IMR-90 (cell line): ENCODE results near the gene ACAT2. TPM values are rescaled to one million over a fixed set of nuclear protein-coding genes. Genes with fewer than 3 reads are reported as not detected.

Experiments
- ATAC-seq: fragments of 200-7000 bp; cut with Tn5 transposase; 2 replicates; pipeline ENCODE4 v1.9.1; 2020; ENCODE audit warnings: low read depth, mild to moderate bottlenecking, moderate library complexity
- BruUV-seq: library from RNA; stranded (reverse); fragments of 400-500 nt; replicated peaks from 2 replicates; lab custom pipeline; 2021; lab: Mats Ljungman, UMichigan
- CTCF ChIA-PET: fragments of 300-600 bp; formaldehyde crosslinking; extraction: SDS; loops from one replicate; lab custom pipeline; 2021; ENCODE audit warnings: antibody characterized with exemption; lab: Yijun Ruan, JAX
- POLR2A ChIA-PET: fragments of 300-600 bp; sonication (Branson Sonifier 250); formaldehyde crosslinking; loops from one replicate; lab custom pipeline; 2022; ENCODE audit warnings: antibody characterized with exemption; ENCODE audit not compliant: unreplicated experiment; lab: Charles Lee
- DNase-seq: peaks from one replicate; pipeline ENCODE4 v3.0.0; 2013
- H2AFZ ChIP-seq: replicated peaks from 2 replicates; pipeline ENCODE3; 2013; ENCODE audit warnings: low read length, mild to moderate bottlenecking; ENCODE audit not compliant: poor library complexity
- H2AK5ac ChIP-seq: 2 replicates; pipeline ENCODE4 v1.6.1; 2013; ENCODE audit warnings: low read depth, low read length, inconsistent platforms
- H2AK9ac ChIP-seq: replicated peaks from 2 replicates; pipeline ENCODE3; 2013; ENCODE audit warnings: mild to moderate bottlenecking, low read depth, low read length, moderate library complexity; ENCODE audit not compliant: poor library complexity
- H2BK120ac ChIP-seq: 2 replicates; pipeline ENCODE4 v1.6.1; 2013; ENCODE audit warnings: low read depth, low read length, inconsistent platforms
- H2BK15ac ChIP-seq: 3 replicates; pipeline ENCODE4 v1.6.1; 2013; ENCODE audit warnings: low read depth, low read length, inconsistent platforms
- H2BK20ac ChIP-seq: 2 replicates; pipeline ENCODE4 v1.6.1; 2013; ENCODE audit warnings: low read depth, mild to moderate bottlenecking, inconsistent platforms, low read length, moderate library complexity
- H2BK5ac ChIP-seq: 2 replicates; pipeline ENCODE4 v1.6.1; 2013; ENCODE audit warnings: mild to moderate bottlenecking, low read depth, low read length, inconsistent platforms; ENCODE audit not compliant: poor library complexity, severe bottlenecking
- H3K14ac ChIP-seq: replicated peaks from 2 replicates; pipeline ENCODE4 v1.6.1; 2013; ENCODE audit warnings: low read depth, low read length, inconsistent platforms
- H3K18ac ChIP-seq: 2 replicates; pipeline ENCODE4 v1.6.1; 2013; ENCODE audit warnings: low read depth, low read length, control low read depth
- H3K23ac ChIP-seq: 2 replicates; pipeline ENCODE4 v1.6.1; 2013; ENCODE audit warnings: low read depth, low read length, inconsistent platforms
- H3K27ac ChIP-seq: 2 replicates; pipeline ENCODE4 v1.5.1; 2013; ENCODE audit warnings: mild to moderate bottlenecking, control low read depth, low read length; ENCODE audit not compliant: insufficient read depth
- H3K27me3 ChIP-seq: 2 replicates; pipeline ENCODE4 v1.6.1; 2013; ENCODE audit warnings: low read length; ENCODE audit not compliant: control insufficient read depth, insufficient read depth
- H3K36me3 ChIP-seq: 2 replicates; pipeline ENCODE4 v1.6.1; 2013; ENCODE audit warnings: low read length, mixed read lengths; ENCODE audit not compliant: control insufficient read depth, insufficient read depth
- H3K4ac ChIP-seq: 2 replicates; pipeline ENCODE4 v1.6.1; 2013; ENCODE audit warnings: low read depth, low read length, inconsistent platforms
- H3K4me1 ChIP-seq: 2 replicates; pipeline ENCODE4 v1.6.1; 2013; ENCODE audit warnings: low read length, mixed read lengths; ENCODE audit not compliant: control insufficient read depth, insufficient read depth
- H3K4me2 ChIP-seq: 2 replicates; pipeline ENCODE4 v1.6.1; 2013; ENCODE audit warnings: low read depth, mild to moderate bottlenecking, control low read depth, low read length, moderate library complexity
- H3K4me3 ChIP-seq: 2 replicates; pipeline ENCODE4 v1.5.1; 2013; ENCODE audit warnings: low read depth, mild to moderate bottlenecking, control low read depth, low read length, moderate library complexity; ENCODE audit not compliant: insufficient read depth
- H3K56ac ChIP-seq: 2 replicates; pipeline ENCODE4 v1.6.1; 2013; ENCODE audit warnings: low read length, inconsistent platforms; ENCODE audit not compliant: insufficient read depth; ENCODE audit errors: extremely low read depth
- H3K79me1 ChIP-seq, 2 experiments: 2 replicates each; pipeline ENCODE4 v1.6.1; 2013; ENCODE audit warnings: low read length in 2 of 2, inconsistent platforms in 1 of 2, low read depth in 1 of 2
- H3K9ac ChIP-seq: 2 replicates; pipeline ENCODE4 v1.6.1; 2013; ENCODE audit warnings: low read depth, low read length, control low read depth
- H3K9me1 ChIP-seq: 2 replicates; pipeline ENCODE4 v1.6.1; 2013; ENCODE audit warnings: low read length, inconsistent platforms; ENCODE audit not compliant: insufficient read depth
- H3K9me3 ChIP-seq: 2 replicates; pipeline ENCODE4 v1.6.1; 2013; ENCODE audit warnings: low read length; ENCODE audit not compliant: control insufficient read depth, insufficient read depth
- H4K20me1 ChIP-seq: 2 replicates; pipeline ENCODE4 v1.6.1; 2013; ENCODE audit warnings: low read length, inconsistent platforms; ENCODE audit not compliant: insufficient read depth
- H4K5ac ChIP-seq: 2 replicates; pipeline ENCODE4 v1.6.1; 2013; ENCODE audit warnings: mild to moderate bottlenecking, low read depth, low read length, control low read depth
- H4K8ac ChIP-seq, 2 experiments: 2 replicates each; pipeline ENCODE4 v1.6.1; 2013; ENCODE audit warnings: low read depth in 2 of 2, low read length in 2 of 2, control low read depth in 1 of 2, inconsistent platforms in 1 of 2
- H4K91ac ChIP-seq: 2 replicates; pipeline ENCODE4 v1.6.1; 2013; ENCODE audit warnings: low read depth, low read length, inconsistent platforms; ENCODE audit not compliant: insufficient read depth
- BHLHE40 ChIP-seq: fragments of 150-350 bp; IDR thresholded peaks from 2 replicates; pipeline ENCODE4 v1.6.1; 2016; ENCODE audit warnings: mild to moderate bottlenecking, low read depth, low read length
- CTCF ChIP-seq: conservative IDR thresholded peaks from 2 replicates; pipeline ENCODE4 v1.5.1; 2012; ENCODE audit warnings: mild to moderate bottlenecking, low read depth, low read length, improper control_type of control experiment
- MAZ ChIP-seq: IDR thresholded peaks from 2 replicates; pipeline ENCODE4 v1.6.1; 2012; ENCODE audit warnings: low read depth, mild to moderate bottlenecking, low read length, improper control_type of control experiment, moderate library complexity, borderline replicate concordance
- MXI1 ChIP-seq: IDR thresholded peaks from 2 replicates; pipeline ENCODE4 v1.6.1; 2012; ENCODE audit warnings: low read depth, mild to moderate bottlenecking, low read length, moderate library complexity, borderline replicate concordance
- POLR2A ChIP-seq: IDR thresholded peaks from 2 replicates; pipeline ENCODE4 v1.6.1; 2012; ENCODE audit warnings: mild to moderate bottlenecking, low read depth, low read length
- RFX5 ChIP-seq: IDR thresholded peaks from 2 replicates; pipeline ENCODE4 v1.8.0; 2012; ENCODE audit warnings: low read depth, mild to moderate bottlenecking, low read length, moderate library complexity
- USF2 ChIP-seq: fragments of 150-350 bp; IDR thresholded peaks from 2 replicates; pipeline ENCODE4 v1.6.1; 2017; ENCODE audit warnings: mild to moderate bottlenecking, antibody characterized with exemption, low read length, low read depth
- WGBS, 2 experiments: methylation state at CpG; one replicate each; pipeline versions ENCODE4 v1.1.5 to v1.1.7; 2013; ENCODE audit warnings: missing lambda C conversion rate in 2 of 2; ENCODE audit not compliant: insufficient read length in 1 of 2; ENCODE audit errors: extremely low coverage in 2 of 2; 5-methylcytosine and 5-hydroxymethylcytosine counted together
- dilution Hi-C: fragments of 300-500 bp; cut with HindIII; formaldehyde crosslinking; loops from one replicate; pipeline ENCODE4 v1.14.3; 2018; ENCODE audit warnings: low sequenced_read_pairs; ENCODE audit not compliant: unreplicated experiment
- in situ Hi-C: fragments of 300-500 bp; cut with MboI; formaldehyde crosslinking; loops from 3 replicates; pipeline ENCODE4 v1.14.3; 2019; ENCODE audit warnings: low sequenced_read_pairs, inconsistent platforms, mixed read lengths
- intact Hi-C: fragments of 100-400 bp; cut with micrococcal nuclease; formaldehyde crosslinking; loops from 2 replicates; pipeline ENCODE4 v1.10.0; 2022
- polyA plus RNA-seq, 3 experiments: library from polyadenylated mRNA; depleted of rRNA; stranded (reverse); fragments of >200 nt; gene quantifications; 2 replicates each; pipeline ENCODE4 v1.2.3, GENCODE V29; 2012; ENCODE audit warnings: low replicate concordance in 1 of 3
- total RNA-seq: library from RNA; depleted of rRNA; stranded (reverse); fragments of >200 nt; gene quantifications from 2 replicates; pipeline ENCODE4 v1.2.3, GENCODE V29; 2012

The ACAT2 gene
- total and polyA plus RNA-seq, 2 of the 4 experiments (the other 2 are of a cell fraction) = 30.5 to 45.2 TPM

- H3K4me3 ChIP-seq = peak within 1 kb of the TSS; percentile 98
Observed at GRCh38 chr6:159726918-159727716, 34.7 kb upstream of the ACAT2 start, which contains the start of gene WTAP. TSS of gene WTAP (plus strand) at chr6:159727506. CDS start at chr6:159736266, 8,760 bp downstream.

More at GRCh38 chr6:159726918-159727716, 34.7 kb upstream of the ACAT2 start, which contains the start of gene WTAP:
- Histone ChIP-seq H4K91ac (peak within 1 kb of the TSS; percentile 97), H3K4ac (peak within 1 kb of the TSS; percentile 99), H2BK15ac (peak within 1 kb of the TSS; percentile 57; the same call in 2 of the 3 replicates), H3K14ac (peak within 1 kb of the TSS; percentile 99), H4K8ac (peak within 1 kb of the TSS; percentile 94 to 98), H3K4me1 (peaks cover 3% of the 10 kb centered on the region; the same call in 1 of the 2 replicates), H3K27me3 (no peaks in the 10 kb centered on the region), H4K20me1 (peaks cover 45% of the 10 kb centered on the region), H3K56ac (peak within 1 kb of the TSS; percentile 91), H2BK5ac (peak within 1 kb of the TSS; percentile 100), H2AK5ac (peak within 1 kb of the TSS; percentile 81), H2AK9ac (peak within 1 kb of the TSS; percentile 100), H3K4me2 (peak within 1 kb of the TSS; percentile 92), H3K79me1 (peaks cover 17 to 47% of the 10 kb centered on the region in 2 experiments), H2BK20ac (no peak within 1 kb of the TSS), H3K9me3 (no peaks in the 10 kb centered on the region), H4K5ac (peak within 1 kb of the TSS; percentile 95), H3K36me3 (no peaks in the 10 kb centered on the region; the same call in 1 of the 2 replicates), H3K9me1 (peaks cover 3% of the 10 kb centered on the region), H3K9ac (peak within 1 kb of the TSS; percentile 99), H3K23ac (peak within 1 kb of the TSS; percentile 97), H3K27ac (peak within 1 kb of the TSS; percentile 99), H3K18ac (peak within 1 kb of the TSS; percentile 87), H2AFZ (peak within 1 kb of the TSS; percentile 98), H2BK120ac (peak within 1 kb of the TSS; percentile 93)
- ChIA-PET POLR2A (interaction anchor here (0.6 to 0.8 kb wide), 3 partner anchors 11 to 1545 kb away, joined by 3 to 13 read pairs (median 7); no protein-coding TSS in a partner anchor), CTCF (no interaction called here)
- TF ChIP-seq CTCF (no peak), USF2 (peak; percentile 67), MXI1 (no peak), MAZ (peak; percentile 66; the same call in 1 of the 2 replicates), RFX5 (no peak), BHLHE40 (peak; percentile 39; the same call in 1 of the 2 replicates), POLR2A (peak; percentile 94)
- dilution Hi-C loops (no loop called here), intact Hi-C loops (loop anchor here (1.0 to 2.0 kb wide), 2 partner anchors 26 to 62 kb away; partner anchors contain the start of gene TCP1), in situ Hi-C loops (no loop called here)
- WGBS, 2 experiments = 0% methylated on average over 27 of the region's 93 CpGs; no CpG with 5 or more reads in 1 of the 2 experiments
- no TSS peak for BruUV-seq
- ATAC-seq (peak; percentile 95), DNase-seq (peak; percentile 92)
